IMR-90 (cell line): Measurements from ENCODE around the gene CNNM1. TPM values are rescaled to one million over a fixed set of nuclear protein-coding genes. Genes with fewer than 3 reads are reported as not detected.

Source experiments
- ATAC-seq: fragments of 200-7000 bp; cut with Tn5 transposase; 2 replicates; pipeline ENCODE4 v1.9.1; 2020; ENCODE audit warnings: low read depth, mild to moderate bottlenecking, moderate library complexity
- BruUV-seq: library from RNA; stranded (reverse); fragments of 400-500 nt; replicated peaks from 2 replicates; lab custom pipeline; 2021; lab: Mats Ljungman, UMichigan
- CTCF ChIA-PET: fragments of 300-600 bp; formaldehyde crosslinking; extraction: SDS; loops from one replicate; lab custom pipeline; 2021; ENCODE audit warnings: antibody characterized with exemption; lab: Yijun Ruan, JAX
- POLR2A ChIA-PET: fragments of 300-600 bp; sonication (Branson Sonifier 250); formaldehyde crosslinking; loops from one replicate; lab custom pipeline; 2022; ENCODE audit warnings: antibody characterized with exemption; ENCODE audit not compliant: unreplicated experiment; lab: Charles Lee
- DNase-seq: peaks from one replicate; pipeline ENCODE4 v3.0.0; 2013
- H2AFZ ChIP-seq: replicated peaks from 2 replicates; pipeline ENCODE3; 2013; ENCODE audit warnings: low read length, mild to moderate bottlenecking; ENCODE audit not compliant: poor library complexity
- H2AK5ac ChIP-seq: 2 replicates; pipeline ENCODE4 v1.6.1; 2013; ENCODE audit warnings: low read depth, low read length, inconsistent platforms
- H2AK9ac ChIP-seq: replicated peaks from 2 replicates; pipeline ENCODE3; 2013; ENCODE audit warnings: mild to moderate bottlenecking, low read depth, low read length, moderate library complexity; ENCODE audit not compliant: poor library complexity
- H2BK120ac ChIP-seq: 2 replicates; pipeline ENCODE4 v1.6.1; 2013; ENCODE audit warnings: low read depth, low read length, inconsistent platforms
- H2BK15ac ChIP-seq: 3 replicates; pipeline ENCODE4 v1.6.1; 2013; ENCODE audit warnings: low read depth, low read length, inconsistent platforms
- H2BK20ac ChIP-seq: 2 replicates; pipeline ENCODE4 v1.6.1; 2013; ENCODE audit warnings: low read depth, mild to moderate bottlenecking, inconsistent platforms, low read length, moderate library complexity
- H2BK5ac ChIP-seq: 2 replicates; pipeline ENCODE4 v1.6.1; 2013; ENCODE audit warnings: mild to moderate bottlenecking, low read depth, low read length, inconsistent platforms; ENCODE audit not compliant: poor library complexity, severe bottlenecking
- H3K14ac ChIP-seq: replicated peaks from 2 replicates; pipeline ENCODE4 v1.6.1; 2013; ENCODE audit warnings: low read depth, low read length, inconsistent platforms
- H3K18ac ChIP-seq: 2 replicates; pipeline ENCODE4 v1.6.1; 2013; ENCODE audit warnings: low read depth, low read length, control low read depth
- H3K23ac ChIP-seq: 2 replicates; pipeline ENCODE4 v1.6.1; 2013; ENCODE audit warnings: low read depth, low read length, inconsistent platforms
- H3K27ac ChIP-seq: 2 replicates; pipeline ENCODE4 v1.5.1; 2013; ENCODE audit warnings: mild to moderate bottlenecking, control low read depth, low read length; ENCODE audit not compliant: insufficient read depth
- H3K27me3 ChIP-seq: 2 replicates; pipeline ENCODE4 v1.6.1; 2013; ENCODE audit warnings: low read length; ENCODE audit not compliant: control insufficient read depth, insufficient read depth
- H3K36me3 ChIP-seq: 2 replicates; pipeline ENCODE4 v1.6.1; 2013; ENCODE audit warnings: low read length, mixed read lengths; ENCODE audit not compliant: control insufficient read depth, insufficient read depth
- H3K4ac ChIP-seq: 2 replicates; pipeline ENCODE4 v1.6.1; 2013; ENCODE audit warnings: low read depth, low read length, inconsistent platforms
- H3K4me1 ChIP-seq: 2 replicates; pipeline ENCODE4 v1.6.1; 2013; ENCODE audit warnings: low read length, mixed read lengths; ENCODE audit not compliant: control insufficient read depth, insufficient read depth
- H3K4me2 ChIP-seq: 2 replicates; pipeline ENCODE4 v1.6.1; 2013; ENCODE audit warnings: low read depth, mild to moderate bottlenecking, control low read depth, low read length, moderate library complexity
- H3K4me3 ChIP-seq: 2 replicates; pipeline ENCODE4 v1.5.1; 2013; ENCODE audit warnings: low read depth, mild to moderate bottlenecking, control low read depth, low read length, moderate library complexity; ENCODE audit not compliant: insufficient read depth
- H3K56ac ChIP-seq: 2 replicates; pipeline ENCODE4 v1.6.1; 2013; ENCODE audit warnings: low read length, inconsistent platforms; ENCODE audit not compliant: insufficient read depth; ENCODE audit errors: extremely low read depth
- H3K79me1 ChIP-seq, 2 experiments: 2 replicates each; pipeline ENCODE4 v1.6.1; 2013; ENCODE audit warnings: low read length in 2 of 2, inconsistent platforms in 1 of 2, low read depth in 1 of 2
- H3K9ac ChIP-seq: 2 replicates; pipeline ENCODE4 v1.6.1; 2013; ENCODE audit warnings: low read depth, low read length, control low read depth
- H3K9me1 ChIP-seq: 2 replicates; pipeline ENCODE4 v1.6.1; 2013; ENCODE audit warnings: low read length, inconsistent platforms; ENCODE audit not compliant: insufficient read depth
- H3K9me3 ChIP-seq: 2 replicates; pipeline ENCODE4 v1.6.1; 2013; ENCODE audit warnings: low read length; ENCODE audit not compliant: control insufficient read depth, insufficient read depth
- H4K20me1 ChIP-seq: 2 replicates; pipeline ENCODE4 v1.6.1; 2013; ENCODE audit warnings: low read length, inconsistent platforms; ENCODE audit not compliant: insufficient read depth
- H4K5ac ChIP-seq: 2 replicates; pipeline ENCODE4 v1.6.1; 2013; ENCODE audit warnings: mild to moderate bottlenecking, low read depth, low read length, control low read depth
- H4K8ac ChIP-seq, 2 experiments: 2 replicates each; pipeline ENCODE4 v1.6.1; 2013; ENCODE audit warnings: low read depth in 2 of 2, low read length in 2 of 2, control low read depth in 1 of 2, inconsistent platforms in 1 of 2
- H4K91ac ChIP-seq: 2 replicates; pipeline ENCODE4 v1.6.1; 2013; ENCODE audit warnings: low read depth, low read length, inconsistent platforms; ENCODE audit not compliant: insufficient read depth
- BHLHE40 ChIP-seq: fragments of 150-350 bp; IDR thresholded peaks from 2 replicates; pipeline ENCODE4 v1.6.1; 2016; ENCODE audit warnings: mild to moderate bottlenecking, low read depth, low read length
- CEBPB ChIP-seq: IDR thresholded peaks from 2 replicates; pipeline ENCODE4 v1.6.1; 2012; ENCODE audit warnings: low read depth, low read length, improper control_type of control experiment
- CHD1 ChIP-seq: IDR thresholded peaks from 2 replicates; pipeline ENCODE4 v1.6.1; 2012; ENCODE audit warnings: low read depth, low read length, improper control_type of control experiment
- CTCF ChIP-seq: conservative IDR thresholded peaks from 2 replicates; pipeline ENCODE4 v1.5.1; 2012; ENCODE audit warnings: mild to moderate bottlenecking, low read depth, low read length, improper control_type of control experiment
- ELK1 ChIP-seq: fragments of 150-350 bp; IDR thresholded peaks from 2 replicates; pipeline ENCODE4 v1.6.1; 2016; ENCODE audit warnings: low read depth, mild to moderate bottlenecking, low read length, moderate library complexity, borderline replicate concordance
- FOS ChIP-seq: fragments of 150-350 bp; IDR thresholded peaks from 2 replicates; pipeline ENCODE4 v1.6.1; 2016; ENCODE audit warnings: low read depth, low read length
- MAFK ChIP-seq: IDR thresholded peaks from 2 replicates; pipeline ENCODE4 v1.6.1; 2012; ENCODE audit warnings: low read depth, low read length, improper control_type of control experiment
- MAZ ChIP-seq: IDR thresholded peaks from 2 replicates; pipeline ENCODE4 v1.6.1; 2012; ENCODE audit warnings: low read depth, mild to moderate bottlenecking, low read length, improper control_type of control experiment, moderate library complexity, borderline replicate concordance
- MXI1 ChIP-seq: IDR thresholded peaks from 2 replicates; pipeline ENCODE4 v1.6.1; 2012; ENCODE audit warnings: low read depth, mild to moderate bottlenecking, low read length, moderate library complexity, borderline replicate concordance
- NFE2L2 ChIP-seq: fragments of 150-350 bp; IDR thresholded peaks from 2 replicates; pipeline ENCODE4 v1.6.1; 2016; ENCODE audit warnings: low read depth, mild to moderate bottlenecking, low read length
- POLR2A ChIP-seq: IDR thresholded peaks from 2 replicates; pipeline ENCODE4 v1.6.1; 2012; ENCODE audit warnings: mild to moderate bottlenecking, low read depth, low read length
- RAD21 ChIP-seq: IDR thresholded peaks from 2 replicates; pipeline ENCODE4 v1.6.1; 2012; ENCODE audit warnings: low read length, improper control_type of control experiment
- RCOR1 ChIP-seq: IDR thresholded peaks from 2 replicates; pipeline ENCODE4 v1.6.1; 2012; ENCODE audit warnings: mild to moderate bottlenecking, low read length, improper control_type of control experiment; ENCODE audit not compliant: insufficient replicate concordance
- RFX5 ChIP-seq: IDR thresholded peaks from 2 replicates; pipeline ENCODE4 v1.8.0; 2012; ENCODE audit warnings: low read depth, mild to moderate bottlenecking, low read length, moderate library complexity
- SMC3 ChIP-seq: fragments of 150-350 bp; IDR thresholded peaks from 2 replicates; pipeline ENCODE4 v1.6.1; 2016; ENCODE audit warnings: low read depth, mild to moderate bottlenecking, antibody characterized with exemption, low read length, moderate library complexity
- USF2 ChIP-seq: fragments of 150-350 bp; IDR thresholded peaks from 2 replicates; pipeline ENCODE4 v1.6.1; 2017; ENCODE audit warnings: mild to moderate bottlenecking, antibody characterized with exemption, low read length, low read depth
- WGBS, 2 experiments: methylation state at CpG; one replicate each; pipeline versions ENCODE4 v1.1.5 to v1.1.7; 2013; ENCODE audit warnings: missing lambda C conversion rate in 2 of 2; ENCODE audit not compliant: insufficient read length in 1 of 2; ENCODE audit errors: extremely low coverage in 2 of 2; 5-methylcytosine and 5-hydroxymethylcytosine counted together
- dilution Hi-C: fragments of 300-500 bp; cut with HindIII; formaldehyde crosslinking; loops from one replicate; pipeline ENCODE4 v1.14.3; 2018; ENCODE audit warnings: low sequenced_read_pairs; ENCODE audit not compliant: unreplicated experiment
- in situ Hi-C: fragments of 300-500 bp; cut with MboI; formaldehyde crosslinking; loops from 3 replicates; pipeline ENCODE4 v1.14.3; 2019; ENCODE audit warnings: low sequenced_read_pairs, inconsistent platforms, mixed read lengths
- intact Hi-C: fragments of 100-400 bp; cut with micrococcal nuclease; formaldehyde crosslinking; loops from 2 replicates; pipeline ENCODE4 v1.10.0; 2022
- polyA plus RNA-seq, 3 experiments: library from polyadenylated mRNA; depleted of rRNA; stranded (reverse); fragments of >200 nt; gene quantifications; 2 replicates each; pipeline ENCODE4 v1.2.3, GENCODE V29; 2012; ENCODE audit warnings: low replicate concordance in 1 of 3
- total RNA-seq: library from RNA; depleted of rRNA; stranded (reverse); fragments of >200 nt; gene quantifications from 2 replicates; pipeline ENCODE4 v1.2.3, GENCODE V29; 2012

The CNNM1 gene
- total and polyA plus RNA-seq, 2 of the 4 experiments (the other 2 are of a cell fraction): 0.18 to 0.39 TPM

GRCh38 chr10:99426689-99427088 lies 97.5 kb downstream of the CNNM1 start:
- H3K14ac ChIP-seq: no peak overlapping the region
- TF ChIP-seq POLR2A (no peak), RAD21 (no peak), CEBPB (no peak), CHD1 (no peak), CTCF (no peak), ELK1 (no peak), RFX5 (no peak), BHLHE40 (no peak), SMC3 (no peak), MAZ (no peak), NFE2L2 (no peak), FOS (no peak), MAFK (no peak), RCOR1 (no peak), MXI1 (no peak), USF2 (no peak)
- H3K27ac ChIP-seq: no peak overlapping the region
- no peak overlapping the region for H2AK9ac ChIP-seq
- H3K18ac ChIP-seq: no peak overlapping the region
- H3K4ac ChIP-seq: no peak overlapping the region
- no peak overlapping the region for H3K23ac ChIP-seq
- BruUV-seq: no TSS peak
- no peak overlapping the region for H3K4me3 ChIP-seq
- no peaks in the 10 kb centered on the region for H3K27me3 ChIP-seq
- H4K20me1 ChIP-seq: no peaks in the 10 kb centered on the region
- no peak overlapping the region for H3K56ac ChIP-seq
- no peaks in the 10 kb centered on the region for H3K9me3 ChIP-seq
- H4K8ac ChIP-seq: no peak overlapping the region
- H2BK5ac ChIP-seq: no peak overlapping the region
- no peaks in the 10 kb centered on the region for H3K9me1 ChIP-seq
- no peak overlapping the region for H2BK15ac ChIP-seq
- H2BK20ac ChIP-seq: no peak overlapping the region
- dilution Hi-C loops: no loop called here
- in situ Hi-C loops: no loop called here
- H2AK5ac ChIP-seq: no peak overlapping the region
- intact Hi-C loops: no loop called here
- ATAC-seq (no peak), DNase-seq (no peak)
- H3K79me1 ChIP-seq: peaks cover 14 to 36% of the 10 kb centered on the region in 2 experiments
- no peak overlapping the region for H3K4me2 ChIP-seq
- no CpG with 5 or more reads among the region's 3 CpGs for WGBS, 2 experiments
- CTCF ChIA-PET: no interaction called here
- H4K91ac ChIP-seq: no peak overlapping the region
- no peak overlapping the region for H2BK120ac ChIP-seq
- H3K9ac ChIP-seq: no peak overlapping the region
- H2AFZ ChIP-seq: no peak overlapping the region
- H3K36me3 ChIP-seq: peaks cover 7% of the 10 kb centered on the region
- H3K4me1 ChIP-seq: peaks cover 2% of the 10 kb centered on the region; the same call in 1 of the 2 replicates
- POLR2A ChIA-PET: no interaction called here
- no peak overlapping the region for H4K5ac ChIP-seq
